IMR-90 (cell line): ENCODE measurements around the gene MMP25. TPM values are rescaled to one million over a fixed set of nuclear protein-coding genes. Genes with fewer than 3 reads are reported as not detected.

ENCODE experiments used
- ATAC-seq: fragments of 200-7000 bp; cut with Tn5 transposase; 2 replicates; pipeline ENCODE4 v1.9.1; 2020; ENCODE audit warnings: low read depth, mild to moderate bottlenecking, moderate library complexity
- BruUV-seq: library from RNA; stranded (reverse); fragments of 400-500 nt; replicated peaks from 2 replicates; lab custom pipeline; 2021; lab: Mats Ljungman, UMichigan
- CTCF ChIA-PET: fragments of 300-600 bp; formaldehyde crosslinking; extraction: SDS; loops from one replicate; lab custom pipeline; 2021; ENCODE audit warnings: antibody characterized with exemption; lab: Yijun Ruan, JAX
- POLR2A ChIA-PET: fragments of 300-600 bp; sonication (Branson Sonifier 250); formaldehyde crosslinking; loops from one replicate; lab custom pipeline; 2022; ENCODE audit warnings: antibody characterized with exemption; ENCODE audit not compliant: unreplicated experiment; lab: Charles Lee
- DNase-seq: peaks from one replicate; pipeline ENCODE4 v3.0.0; 2013
- H2AFZ ChIP-seq: replicated peaks from 2 replicates; pipeline ENCODE3; 2013; ENCODE audit warnings: low read length, mild to moderate bottlenecking; ENCODE audit not compliant: poor library complexity
- H2AK5ac ChIP-seq: 2 replicates; pipeline ENCODE4 v1.6.1; 2013; ENCODE audit warnings: low read depth, low read length, inconsistent platforms
- H2AK9ac ChIP-seq: replicated peaks from 2 replicates; pipeline ENCODE3; 2013; ENCODE audit warnings: mild to moderate bottlenecking, low read depth, low read length, moderate library complexity; ENCODE audit not compliant: poor library complexity
- H2BK120ac ChIP-seq: 2 replicates; pipeline ENCODE4 v1.6.1; 2013; ENCODE audit warnings: low read depth, low read length, inconsistent platforms
- H2BK15ac ChIP-seq: 3 replicates; pipeline ENCODE4 v1.6.1; 2013; ENCODE audit warnings: low read depth, low read length, inconsistent platforms
- H2BK20ac ChIP-seq: 2 replicates; pipeline ENCODE4 v1.6.1; 2013; ENCODE audit warnings: low read depth, mild to moderate bottlenecking, inconsistent platforms, low read length, moderate library complexity
- H2BK5ac ChIP-seq: 2 replicates; pipeline ENCODE4 v1.6.1; 2013; ENCODE audit warnings: mild to moderate bottlenecking, low read depth, low read length, inconsistent platforms; ENCODE audit not compliant: poor library complexity, severe bottlenecking
- H3K14ac ChIP-seq: replicated peaks from 2 replicates; pipeline ENCODE4 v1.6.1; 2013; ENCODE audit warnings: low read depth, low read length, inconsistent platforms
- H3K18ac ChIP-seq: 2 replicates; pipeline ENCODE4 v1.6.1; 2013; ENCODE audit warnings: low read depth, low read length, control low read depth
- H3K23ac ChIP-seq: 2 replicates; pipeline ENCODE4 v1.6.1; 2013; ENCODE audit warnings: low read depth, low read length, inconsistent platforms
- H3K27ac ChIP-seq: 2 replicates; pipeline ENCODE4 v1.5.1; 2013; ENCODE audit warnings: mild to moderate bottlenecking, control low read depth, low read length; ENCODE audit not compliant: insufficient read depth
- H3K27me3 ChIP-seq: 2 replicates; pipeline ENCODE4 v1.6.1; 2013; ENCODE audit warnings: low read length; ENCODE audit not compliant: control insufficient read depth, insufficient read depth
- H3K36me3 ChIP-seq: 2 replicates; pipeline ENCODE4 v1.6.1; 2013; ENCODE audit warnings: low read length, mixed read lengths; ENCODE audit not compliant: control insufficient read depth, insufficient read depth
- H3K4ac ChIP-seq: 2 replicates; pipeline ENCODE4 v1.6.1; 2013; ENCODE audit warnings: low read depth, low read length, inconsistent platforms
- H3K4me1 ChIP-seq: 2 replicates; pipeline ENCODE4 v1.6.1; 2013; ENCODE audit warnings: low read length, mixed read lengths; ENCODE audit not compliant: control insufficient read depth, insufficient read depth
- H3K4me2 ChIP-seq: 2 replicates; pipeline ENCODE4 v1.6.1; 2013; ENCODE audit warnings: low read depth, mild to moderate bottlenecking, control low read depth, low read length, moderate library complexity
- H3K4me3 ChIP-seq: 2 replicates; pipeline ENCODE4 v1.5.1; 2013; ENCODE audit warnings: low read depth, mild to moderate bottlenecking, control low read depth, low read length, moderate library complexity; ENCODE audit not compliant: insufficient read depth
- H3K56ac ChIP-seq: 2 replicates; pipeline ENCODE4 v1.6.1; 2013; ENCODE audit warnings: low read length, inconsistent platforms; ENCODE audit not compliant: insufficient read depth; ENCODE audit errors: extremely low read depth
- H3K79me1 ChIP-seq, 2 experiments: 2 replicates each; pipeline ENCODE4 v1.6.1; 2013; ENCODE audit warnings: low read length in 2 of 2, inconsistent platforms in 1 of 2, low read depth in 1 of 2
- H3K9ac ChIP-seq: 2 replicates; pipeline ENCODE4 v1.6.1; 2013; ENCODE audit warnings: low read depth, low read length, control low read depth
- H3K9me1 ChIP-seq: 2 replicates; pipeline ENCODE4 v1.6.1; 2013; ENCODE audit warnings: low read length, inconsistent platforms; ENCODE audit not compliant: insufficient read depth
- H3K9me3 ChIP-seq: 2 replicates; pipeline ENCODE4 v1.6.1; 2013; ENCODE audit warnings: low read length; ENCODE audit not compliant: control insufficient read depth, insufficient read depth
- H4K20me1 ChIP-seq: 2 replicates; pipeline ENCODE4 v1.6.1; 2013; ENCODE audit warnings: low read length, inconsistent platforms; ENCODE audit not compliant: insufficient read depth
- H4K5ac ChIP-seq: 2 replicates; pipeline ENCODE4 v1.6.1; 2013; ENCODE audit warnings: mild to moderate bottlenecking, low read depth, low read length, control low read depth
- H4K8ac ChIP-seq, 2 experiments: 2 replicates each; pipeline ENCODE4 v1.6.1; 2013; ENCODE audit warnings: low read depth in 2 of 2, low read length in 2 of 2, control low read depth in 1 of 2, inconsistent platforms in 1 of 2
- H4K91ac ChIP-seq: 2 replicates; pipeline ENCODE4 v1.6.1; 2013; ENCODE audit warnings: low read depth, low read length, inconsistent platforms; ENCODE audit not compliant: insufficient read depth
- CEBPB ChIP-seq: IDR thresholded peaks from 2 replicates; pipeline ENCODE4 v1.6.1; 2012; ENCODE audit warnings: low read depth, low read length, improper control_type of control experiment
- ELK1 ChIP-seq: fragments of 150-350 bp; IDR thresholded peaks from 2 replicates; pipeline ENCODE4 v1.6.1; 2016; ENCODE audit warnings: low read depth, mild to moderate bottlenecking, low read length, moderate library complexity, borderline replicate concordance
- FOS ChIP-seq: fragments of 150-350 bp; IDR thresholded peaks from 2 replicates; pipeline ENCODE4 v1.6.1; 2016; ENCODE audit warnings: low read depth, low read length
- WGBS, 2 experiments: methylation state at CpG; one replicate each; pipeline versions ENCODE4 v1.1.5 to v1.1.7; 2013; ENCODE audit warnings: missing lambda C conversion rate in 2 of 2; ENCODE audit not compliant: insufficient read length in 1 of 2; ENCODE audit errors: extremely low coverage in 2 of 2; 5-methylcytosine and 5-hydroxymethylcytosine counted together
- dilution Hi-C: fragments of 300-500 bp; cut with HindIII; formaldehyde crosslinking; loops from one replicate; pipeline ENCODE4 v1.14.3; 2018; ENCODE audit warnings: low sequenced_read_pairs; ENCODE audit not compliant: unreplicated experiment
- in situ Hi-C: fragments of 300-500 bp; cut with MboI; formaldehyde crosslinking; loops from 3 replicates; pipeline ENCODE4 v1.14.3; 2019; ENCODE audit warnings: low sequenced_read_pairs, inconsistent platforms, mixed read lengths
- intact Hi-C: fragments of 100-400 bp; cut with micrococcal nuclease; formaldehyde crosslinking; loops from 2 replicates; pipeline ENCODE4 v1.10.0; 2022
- polyA plus RNA-seq, 3 experiments: library from polyadenylated mRNA; depleted of rRNA; stranded (reverse); fragments of >200 nt; gene quantifications; 2 replicates each; pipeline ENCODE4 v1.2.3, GENCODE V29; 2012; ENCODE audit warnings: low replicate concordance in 1 of 3
- total RNA-seq: library from RNA; depleted of rRNA; stranded (reverse); fragments of >200 nt; gene quantifications from 2 replicates; pipeline ENCODE4 v1.2.3, GENCODE V29; 2012

The MMP25 gene
- total and polyA plus RNA-seq, 2 of the 4 experiments (the other 2 are of a cell fraction), result 0.07 TPM; not detected in 1

GRCh38 chr16:3049921-3050481 is 3.6 kb downstream of the MMP25 start:
- no peak overlapping the region for H2AK9ac ChIP-seq
- no peak overlapping the region for H3K4me3 ChIP-seq
- intact Hi-C loops, result no loop called here
- no peak overlapping the region for H4K91ac ChIP-seq
- no peak overlapping the region for H2AK5ac ChIP-seq
- ChIA-PET POLR2A (no interaction called here), CTCF (no interaction called here)
- no peak overlapping the region for H2BK20ac ChIP-seq
- no peak overlapping the region for H2BK5ac ChIP-seq
- WGBS, 2 experiments, result 76% methylated on average over 16 of the region's 26 CpGs; no CpG with 5 or more reads in 1 of the 2 experiments
- H3K27me3 ChIP-seq, result peaks cover 52% of the 10 kb centered on the region
- H3K4ac ChIP-seq, result no peak overlapping the region
- H3K4me2 ChIP-seq, result no peak overlapping the region
- no peak overlapping the region for H2AFZ ChIP-seq
- no peaks in the 10 kb centered on the region; the same call in 1 of the 2 replicates for H3K9me3 ChIP-seq
- TF ChIP-seq FOS (no peak), CEBPB (no peak), ELK1 (no peak)
- H4K20me1 ChIP-seq, result no peaks in the 10 kb centered on the region
- DNase-seq (no peak), ATAC-seq (no peak)
- dilution Hi-C loops, result no loop called here
- no peak overlapping the region for H2BK120ac ChIP-seq
- H3K18ac ChIP-seq, result no peak overlapping the region
- H3K23ac ChIP-seq, result no peak overlapping the region
- H4K8ac ChIP-seq, result no peak overlapping the region
- no TSS peak for BruUV-seq
- in situ Hi-C loops, result no loop called here
- no peaks in the 10 kb centered on the region for H3K36me3 ChIP-seq
- H3K56ac ChIP-seq, result no peak overlapping the region
- H2BK15ac ChIP-seq, result no peak overlapping the region
- no peaks in the 10 kb centered on the region; the same call in 1 of the 2 replicates for H3K4me1 ChIP-seq
- H3K9ac ChIP-seq, result no peak overlapping the region
- no peak overlapping the region for H3K27ac ChIP-seq
- H3K9me1 ChIP-seq, result peaks cover 3% of the 10 kb centered on the region; the same call in 1 of the 2 replicates
- H3K14ac ChIP-seq, result no peak overlapping the region
- H4K5ac ChIP-seq, result no peak overlapping the region
- H3K79me1 ChIP-seq, result no peaks in the 10 kb centered on the region
